ENCODE measurements around the gene ITGB1.
"Not testable (repeated sequence)": the region's sequence is repeated elsewhere in the genome, so short reads cannot be mapped to it uniquely, and the experiment has no call there.

Gene ITGB1

DNA sequence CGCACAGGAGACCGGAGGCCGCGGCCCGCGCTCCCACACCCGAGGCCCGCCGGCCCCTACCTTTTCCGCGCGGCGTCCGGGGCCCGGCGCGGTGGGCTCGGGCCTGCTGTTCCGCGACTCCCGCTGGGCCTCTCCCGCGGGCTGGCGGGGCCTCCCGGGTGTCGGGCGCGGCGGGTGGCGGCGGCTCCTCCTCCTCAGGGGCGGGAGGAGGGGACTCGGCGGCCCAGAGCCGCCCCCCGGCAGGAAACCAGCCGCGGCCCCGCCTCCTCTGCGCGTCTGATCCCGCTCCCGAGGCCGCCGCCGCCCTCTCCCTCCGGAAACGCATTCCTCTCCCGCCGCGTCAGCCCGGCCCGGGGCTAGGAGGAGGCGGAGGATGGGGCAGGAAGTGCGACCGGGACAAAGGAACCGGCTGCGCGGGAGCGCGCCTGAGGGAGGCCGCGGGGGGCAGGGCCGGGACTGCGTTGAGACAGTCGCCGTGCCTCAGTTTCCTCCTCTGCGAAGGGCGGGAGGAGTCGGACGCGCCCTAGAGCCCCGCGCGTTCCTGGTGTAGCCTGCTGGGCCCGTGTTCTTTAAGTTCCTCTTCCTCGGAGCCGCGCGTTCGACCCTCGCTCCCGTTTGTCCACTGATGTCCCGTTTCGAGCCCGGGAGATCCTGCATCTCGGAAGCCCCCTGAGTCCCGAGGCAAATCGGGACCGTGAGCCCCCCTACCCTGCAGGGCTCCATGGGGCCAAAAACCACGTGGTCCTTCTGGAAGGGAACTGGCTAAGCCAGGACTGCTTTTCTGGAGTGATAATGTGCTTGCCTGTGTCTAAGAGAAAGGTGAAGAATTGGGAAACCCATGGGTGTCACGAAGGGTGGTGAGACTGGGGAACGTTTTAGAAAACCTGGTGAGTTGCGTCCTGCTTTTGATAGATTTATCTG is at the start of gene ITGB1:
ITGB1 (minus strand) TSS at position 146 of the 921 bp plus-strand sequence. CDS start 22,672 bp downstream, outside the sequence.
- DNase-seq: peak; percentile 98

DNA sequence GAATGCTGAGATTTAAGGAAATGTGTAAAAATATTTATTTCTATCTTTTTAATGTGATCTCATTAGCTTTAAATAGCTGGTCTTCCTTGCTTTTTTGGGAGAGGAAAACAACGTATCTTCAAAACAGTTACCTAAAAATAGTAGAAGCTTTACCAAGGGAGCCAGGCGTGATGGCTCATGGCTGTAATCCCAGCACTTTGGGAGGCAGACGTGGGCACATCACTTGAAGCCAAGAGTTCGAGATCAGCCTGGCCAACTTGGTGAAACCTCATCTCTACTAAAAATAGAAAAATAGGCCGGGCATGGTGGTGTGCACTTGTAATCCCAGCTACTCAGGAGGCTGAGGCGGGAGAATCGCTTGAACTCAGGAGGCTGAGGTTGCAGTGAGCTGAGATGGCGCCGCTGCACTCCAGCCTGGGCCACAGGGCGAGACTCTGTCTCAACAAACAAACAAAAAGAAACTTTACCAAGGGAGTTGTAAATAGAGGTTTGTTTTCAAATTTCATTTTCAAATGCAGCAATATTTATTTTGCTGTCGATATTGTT is 48.4 kb upstream of the ITGB1 start:
- DNase-seq: no peak

DNA sequence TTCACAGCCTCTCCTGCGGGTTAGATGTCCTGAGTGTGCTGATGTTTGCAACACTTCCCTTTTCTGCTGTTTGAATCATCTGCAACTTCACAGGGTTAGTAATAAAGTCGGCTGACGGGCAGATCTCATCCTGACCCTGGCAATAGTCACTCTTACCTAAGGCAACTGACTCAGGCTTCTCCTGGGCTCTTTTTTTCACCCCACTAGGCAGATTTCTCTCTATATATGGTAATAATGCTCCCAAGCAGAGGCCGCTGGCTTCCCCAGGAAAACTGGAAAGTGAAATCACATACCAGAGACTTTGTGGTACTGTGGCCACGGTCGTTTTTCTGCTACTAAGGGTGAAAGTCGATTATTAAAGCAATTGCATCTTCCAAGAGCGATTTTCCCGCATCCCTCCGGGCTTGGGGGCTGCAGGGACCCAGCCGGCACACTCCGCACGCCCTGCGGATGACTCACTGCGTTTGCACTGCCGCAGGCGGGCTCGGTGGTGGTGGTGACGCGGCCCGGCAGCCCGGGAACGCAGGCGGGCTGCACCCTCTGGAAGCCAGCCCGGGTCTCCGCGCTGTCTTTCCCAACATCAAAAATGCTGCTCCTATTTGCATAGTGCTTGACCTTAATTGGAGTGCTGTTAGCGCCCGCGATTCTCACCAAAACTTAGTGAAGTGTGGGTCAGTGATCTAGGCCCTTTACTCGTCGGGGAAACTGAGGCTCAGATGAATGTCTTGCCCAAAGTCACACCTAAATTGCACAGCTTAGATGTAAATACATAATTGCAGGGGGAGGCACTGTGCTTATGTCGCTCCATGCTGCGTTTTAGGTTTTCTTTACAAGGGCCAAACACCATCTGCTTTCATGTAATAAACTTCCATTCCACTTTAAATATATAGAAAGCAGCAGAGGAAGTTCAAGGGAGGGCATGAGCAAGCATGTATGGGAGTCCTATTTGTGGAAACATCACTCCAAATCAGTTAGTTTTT is 47.6 kb upstream of the ITGB1 start:
- peak; percentile 76 for DNase-seq

DNA sequence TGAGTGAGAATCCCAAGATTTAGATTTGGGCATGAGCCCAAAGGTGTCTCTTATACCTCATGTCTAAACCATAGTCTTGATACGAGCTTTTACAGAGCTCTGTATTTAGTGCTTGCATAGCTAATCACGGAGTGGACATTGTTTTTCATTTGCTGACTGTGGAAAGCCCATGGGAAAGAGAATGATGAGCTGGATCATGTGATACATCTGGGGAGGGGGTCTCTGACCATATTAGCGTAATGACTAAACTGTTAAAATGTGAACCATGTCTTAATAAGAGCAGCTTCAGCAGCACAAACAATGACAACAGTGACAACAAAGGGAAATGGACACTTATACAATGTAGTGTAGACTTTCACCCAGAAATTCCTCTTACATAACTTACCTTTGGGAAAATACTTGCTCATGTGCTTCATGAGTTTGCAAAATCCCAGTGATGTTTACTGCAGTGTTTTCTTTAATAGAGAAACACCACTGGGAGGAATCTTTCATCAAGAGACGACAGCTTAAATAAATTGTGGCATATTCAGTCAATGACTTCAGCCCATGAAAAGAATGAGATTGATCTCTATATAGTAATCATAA is 44.0 kb upstream of the ITGB1 start:
- no peak for DNase-seq

DNA sequence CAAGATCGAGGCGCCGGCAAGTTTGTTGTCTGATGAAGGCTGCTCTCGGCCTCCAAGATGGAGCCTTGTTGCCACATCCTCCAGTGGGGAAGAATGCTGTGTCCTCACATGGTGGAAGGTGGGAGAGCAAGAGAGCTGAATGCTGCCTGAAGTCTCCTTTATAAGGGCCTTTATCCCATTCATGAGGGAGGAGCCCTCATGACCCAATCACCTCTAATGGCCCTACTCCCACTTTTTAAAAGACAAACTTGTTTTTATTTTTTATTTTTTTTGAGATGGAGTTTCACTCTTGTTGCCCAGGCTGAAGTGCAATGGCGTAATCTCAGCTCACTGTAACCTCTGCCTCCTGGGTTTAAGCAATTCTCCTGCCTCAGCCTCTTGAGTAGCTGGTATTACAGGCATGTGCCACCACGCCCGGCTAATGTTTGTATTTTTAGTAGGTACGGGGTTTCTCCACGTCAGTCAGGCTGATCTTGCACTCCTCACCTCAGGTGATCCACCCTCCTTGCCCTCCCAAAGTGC is 40.1 kb upstream of the ITGB1 start:
- DNase-seq: not testable (repeated sequence)

DNA sequence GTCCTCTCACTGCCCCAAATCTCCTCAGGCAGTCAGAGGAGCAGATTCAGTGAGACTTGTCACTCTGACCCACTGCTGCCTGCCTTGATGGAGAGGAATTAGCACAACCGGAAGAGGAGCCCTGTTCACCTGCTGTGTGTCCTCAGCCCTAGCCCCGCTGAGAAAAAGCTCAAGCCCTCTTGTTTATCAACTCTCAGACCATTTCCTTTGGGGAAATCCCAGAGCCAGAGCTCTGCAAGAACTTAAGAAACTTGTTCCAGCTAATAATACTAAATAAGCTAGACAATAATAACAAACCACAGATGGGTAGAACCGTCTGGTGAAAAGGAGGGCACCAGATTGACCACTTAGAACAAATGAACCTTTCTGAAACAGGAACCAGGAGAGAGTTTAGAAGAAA is 37.7 kb upstream of the ITGB1 start:
- DNase-seq: no peak

DNA sequence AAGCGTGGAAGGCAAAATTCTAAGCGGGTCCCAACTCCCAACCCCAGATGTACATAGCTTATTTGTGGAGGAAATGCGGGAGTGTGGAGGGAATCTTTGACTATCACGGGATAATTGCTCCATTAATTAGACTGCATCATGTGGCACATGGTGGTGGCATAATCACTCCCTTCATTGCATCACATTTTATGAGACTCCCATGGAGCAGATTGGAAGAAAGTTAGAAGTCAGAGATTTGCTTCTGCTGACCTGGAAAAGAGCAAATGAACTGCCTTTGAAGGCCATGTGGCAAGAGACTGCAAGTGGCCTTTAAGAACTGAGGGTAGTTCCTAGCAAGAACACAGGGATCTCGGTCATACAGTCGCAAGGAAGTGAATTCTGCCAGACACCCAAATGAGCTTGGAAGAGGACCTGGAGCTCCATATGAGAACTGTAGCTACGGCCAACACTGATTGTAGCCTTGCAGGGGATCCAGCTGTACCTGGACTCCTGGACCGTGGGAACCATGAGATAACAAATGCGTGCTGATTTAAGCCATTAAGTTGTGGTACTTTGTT is 37.1 kb upstream of the ITGB1 start:
- no peak for DNase-seq

DNA sequence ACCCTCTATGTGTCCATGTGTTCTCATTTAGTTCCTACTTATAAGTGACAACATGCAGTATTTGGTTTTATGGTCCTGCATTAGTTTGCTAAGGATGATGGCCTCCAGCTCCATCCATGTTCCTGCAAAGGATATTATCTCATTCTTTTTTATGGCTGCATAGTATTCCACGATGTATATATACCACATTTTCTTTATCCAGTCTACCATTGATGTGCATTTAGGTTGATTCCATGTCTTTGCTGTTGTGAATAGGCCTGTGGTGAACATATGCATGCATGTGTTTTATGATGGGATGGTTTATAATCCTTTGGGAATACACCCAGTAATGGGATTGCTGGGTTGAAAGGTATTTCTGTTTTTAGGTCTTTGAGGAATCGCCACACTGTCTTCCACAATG is 36.6 kb upstream of the ITGB1 start:
- DNase-seq: not testable (repeated sequence)

DNA sequence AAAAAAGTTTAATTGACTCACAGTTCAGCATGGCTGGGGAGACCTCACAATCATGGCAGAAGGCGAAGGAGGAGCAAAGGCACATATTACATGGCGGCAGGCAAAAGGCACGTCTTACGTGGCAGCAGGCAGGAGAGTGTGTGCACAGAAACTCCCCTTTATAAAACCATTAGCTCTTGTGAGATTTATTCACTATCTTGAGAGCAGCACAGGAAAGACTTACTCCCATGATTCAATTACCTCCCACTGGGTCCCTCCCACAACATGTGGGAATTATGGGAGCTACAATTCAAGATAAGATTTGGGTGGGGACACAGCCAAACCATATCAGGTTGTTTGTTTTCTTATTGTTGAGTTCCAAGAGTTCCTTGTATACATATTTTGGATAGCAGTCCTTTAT is 34.3 kb upstream of the ITGB1 start:
- DNase-seq: not testable (repeated sequence)

DNA sequence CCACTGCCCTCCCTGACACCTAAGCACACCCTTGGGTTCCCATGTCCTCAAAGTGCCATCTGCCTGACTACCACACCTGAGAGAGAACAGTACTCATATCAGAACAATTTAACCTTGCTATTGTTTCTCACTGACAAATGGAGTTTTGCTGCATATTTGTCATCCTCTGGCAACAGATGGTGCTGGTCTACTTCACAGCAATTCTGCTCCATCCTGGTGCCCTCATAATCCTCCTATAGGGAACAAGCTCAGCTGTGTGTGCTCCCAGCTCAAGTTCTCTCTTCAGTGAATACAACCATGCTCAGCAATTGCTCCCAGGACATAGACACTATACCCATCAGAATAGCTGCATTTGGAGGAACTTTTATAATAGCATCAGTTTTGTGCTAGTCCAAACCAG is 32.8 kb upstream of the ITGB1 start:
- no peak for DNase-seq

DNA sequence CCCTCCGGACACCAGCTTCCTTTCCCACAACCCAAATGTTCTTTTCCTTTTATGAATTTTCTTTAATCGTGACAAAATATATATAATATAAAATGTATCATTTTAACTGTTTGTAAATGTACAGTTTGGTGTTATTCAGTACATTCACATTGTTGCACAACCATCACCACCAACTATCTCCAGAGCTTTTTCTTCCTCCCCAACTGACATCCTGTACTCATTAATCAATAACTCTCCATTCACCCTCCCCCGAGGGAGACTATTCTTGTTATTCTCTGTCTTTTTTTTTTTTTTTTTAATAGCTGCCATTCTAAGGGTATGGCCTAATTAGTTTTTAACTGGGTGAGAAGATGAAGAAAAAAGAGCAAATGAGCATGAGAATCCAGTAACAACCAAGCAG is 30.6 kb upstream of the ITGB1 start:
- DNase-seq: no peak

DNA sequence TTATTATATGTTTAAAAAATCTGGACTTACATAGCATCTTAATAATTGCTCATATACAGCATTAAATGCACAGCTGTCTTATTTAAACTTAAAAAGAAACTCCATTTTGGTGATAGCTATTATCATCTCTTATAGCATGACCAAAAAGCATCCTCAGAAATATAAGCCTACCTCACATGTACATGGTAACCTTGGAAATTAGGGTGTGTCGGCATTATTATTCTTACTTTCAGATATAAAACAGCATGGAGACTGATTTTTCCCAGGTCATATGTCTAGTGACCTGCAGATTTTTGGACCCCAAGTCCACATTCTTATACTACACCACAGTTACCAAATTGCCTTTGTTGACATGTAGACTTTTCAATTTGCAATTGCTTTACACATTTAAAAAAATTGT is 29.1 kb upstream of the ITGB1 start:
- DNase-seq: no peak

DNA sequence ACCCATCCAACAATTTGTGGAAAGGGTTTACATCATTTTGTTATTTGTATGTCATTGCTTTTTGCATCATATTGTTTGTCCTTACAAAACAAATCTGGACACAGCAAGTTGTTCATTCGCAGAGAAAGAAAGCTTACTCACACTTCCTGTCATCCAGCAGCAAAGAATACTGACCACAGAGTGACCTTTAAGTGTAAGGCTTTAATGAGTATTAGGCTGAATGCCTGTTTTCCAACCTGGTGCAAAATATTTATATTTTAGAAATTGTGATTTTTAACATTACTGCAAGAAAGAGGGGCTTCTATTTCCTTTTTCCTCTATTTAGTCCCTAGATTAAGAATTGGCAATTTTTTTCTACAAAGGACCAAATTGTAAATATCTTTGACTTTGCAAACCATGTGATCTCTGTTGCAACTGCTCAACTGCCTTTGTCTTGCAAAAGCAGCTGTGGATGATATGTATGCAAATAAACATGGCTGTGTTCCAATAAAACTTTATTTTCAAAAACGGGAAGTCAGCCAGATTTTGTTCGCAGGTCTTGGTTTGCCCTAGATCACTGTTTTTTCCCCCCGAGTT is 27.8 kb upstream of the ITGB1 start:
- no peak for DNase-seq

DNA sequence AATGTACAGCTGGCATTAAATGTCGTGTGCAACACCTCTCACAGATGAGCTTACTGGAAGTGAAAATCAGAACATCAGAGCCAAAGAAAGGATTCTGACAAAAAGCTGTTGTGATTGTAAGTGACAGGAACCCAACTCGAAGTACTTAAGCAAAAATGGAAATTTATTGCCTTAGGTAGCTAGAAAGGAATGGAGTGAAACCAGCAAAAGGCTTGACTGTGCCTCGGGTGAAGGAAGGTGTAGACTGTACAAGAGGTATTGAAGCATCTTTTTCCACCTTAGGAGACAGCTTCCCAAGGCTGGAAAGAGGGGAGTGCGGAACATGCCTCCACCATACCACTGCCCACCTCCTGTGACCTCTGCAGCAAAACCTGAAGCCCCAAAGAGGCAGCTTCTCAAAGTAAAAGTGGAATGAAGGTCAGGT is 27.3 kb upstream of the ITGB1 start:
- no peak for DNase-seq

DNA sequence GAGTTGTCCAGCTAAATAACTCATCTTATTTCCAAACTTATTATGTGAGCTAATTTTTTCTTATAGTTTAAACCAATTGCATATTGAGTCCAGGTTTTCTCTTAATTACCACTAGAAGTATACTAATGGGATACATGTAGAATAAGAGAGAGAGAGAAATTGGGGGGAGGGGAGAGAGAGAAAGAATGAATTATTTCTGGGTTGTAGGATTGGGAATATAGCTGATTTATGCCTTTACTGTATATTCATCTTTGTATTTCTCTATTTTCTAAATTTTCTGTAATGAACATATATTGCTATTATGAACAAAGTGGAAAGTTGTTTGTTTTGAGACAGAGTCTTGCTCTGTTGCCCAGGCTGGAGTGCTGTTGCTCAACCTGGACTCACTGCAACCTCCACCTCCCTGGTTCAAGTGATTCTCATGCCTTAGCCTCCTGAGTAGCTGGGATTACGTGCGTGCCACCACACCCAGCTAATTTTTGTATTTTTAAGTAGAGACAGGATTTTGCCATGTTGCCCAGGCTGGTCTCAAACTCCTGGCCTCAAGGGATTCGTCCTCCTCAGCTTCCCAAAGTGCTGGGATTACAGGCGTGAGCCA is 26.1 kb upstream of the ITGB1 start:
- DNase-seq: no peak

DNA sequence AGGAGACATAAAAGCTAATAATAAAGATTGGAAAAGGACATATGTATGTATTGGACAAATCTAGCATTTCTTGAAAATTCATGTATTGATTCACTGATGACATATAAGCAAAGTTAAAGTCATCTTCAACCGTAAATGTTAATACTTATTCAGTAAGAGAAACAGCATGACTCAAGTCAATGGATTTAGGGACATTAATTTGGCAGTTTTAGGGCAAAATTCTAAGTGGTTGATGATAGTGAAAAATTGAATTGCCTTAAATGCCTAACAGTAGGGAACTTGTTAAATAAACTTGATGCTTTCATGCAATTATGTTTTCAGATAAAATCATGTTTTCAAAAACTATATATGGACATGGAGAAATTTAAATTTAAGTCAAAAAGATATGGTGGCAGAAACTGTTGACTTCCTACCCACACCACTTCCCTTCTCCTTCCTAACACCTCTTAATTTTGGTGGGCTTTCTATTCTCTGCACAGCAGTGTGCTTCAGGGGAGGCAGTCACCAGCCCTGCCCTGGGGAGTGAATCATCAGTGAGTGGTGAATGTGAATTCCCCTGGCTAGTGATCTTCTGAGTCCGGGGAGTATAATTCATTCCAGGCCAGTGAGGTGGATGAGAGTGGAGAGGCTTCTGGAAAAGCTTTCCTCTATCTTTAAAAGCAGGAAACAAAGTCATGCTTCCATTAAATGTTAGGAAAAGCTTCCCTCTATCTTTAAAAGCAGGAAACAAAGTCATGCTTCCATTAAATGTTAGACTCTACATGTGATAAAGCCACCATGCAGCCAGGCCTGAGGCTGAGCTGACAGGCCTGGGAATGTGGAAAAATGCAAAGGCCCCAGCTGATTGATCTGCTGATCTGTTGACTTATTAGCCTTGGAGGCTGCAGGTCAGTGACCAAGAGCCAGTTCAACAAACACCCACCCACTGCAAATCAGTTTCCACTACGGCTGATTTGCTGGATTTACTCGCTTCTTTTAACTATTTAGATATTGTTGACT is 25.2 kb upstream of the ITGB1 start:
- DNase-seq: no peak

DNA sequence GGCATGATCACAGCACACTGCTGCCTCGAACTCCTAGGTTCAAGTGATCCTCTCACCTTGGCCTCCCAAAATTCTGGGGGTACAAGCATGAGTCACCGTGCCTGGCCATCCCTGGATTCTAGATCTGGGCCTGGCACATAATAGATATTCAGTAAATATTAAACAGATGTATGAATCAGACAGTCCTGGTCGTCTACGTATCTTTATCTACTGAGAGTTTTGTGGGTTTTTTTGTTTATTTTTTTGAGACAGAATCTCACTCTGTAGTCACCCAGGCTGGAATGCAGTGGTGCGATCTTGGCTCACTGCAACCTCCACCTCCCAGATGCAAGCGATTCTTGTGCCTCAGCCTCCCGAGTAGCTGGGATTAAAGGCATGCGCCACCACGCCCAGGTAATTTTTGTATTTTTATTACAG is 24.3 kb upstream of the ITGB1 start:
- DNase-seq: no peak

DNA sequence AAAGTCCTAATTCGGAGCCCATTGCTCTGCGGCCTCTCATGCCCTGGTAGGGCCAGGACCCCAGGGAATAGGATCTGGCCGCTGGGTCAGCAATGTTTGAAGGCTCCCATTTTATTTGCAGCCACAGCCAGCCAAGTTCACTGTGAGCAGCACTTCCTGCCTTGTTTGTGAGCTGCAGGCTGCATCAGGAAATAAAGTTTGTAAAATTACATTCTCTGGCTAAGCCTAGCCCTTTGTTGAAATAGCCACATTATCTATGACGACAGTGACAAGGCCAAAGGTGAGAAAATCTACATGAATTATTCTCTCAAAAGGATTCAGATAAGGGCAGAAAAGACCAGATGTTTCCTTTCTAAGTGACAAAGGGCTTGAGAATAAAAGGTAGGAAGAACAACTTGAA is 23.7 kb upstream of the ITGB1 start:
- DNase-seq: peak; percentile 40

DNA sequence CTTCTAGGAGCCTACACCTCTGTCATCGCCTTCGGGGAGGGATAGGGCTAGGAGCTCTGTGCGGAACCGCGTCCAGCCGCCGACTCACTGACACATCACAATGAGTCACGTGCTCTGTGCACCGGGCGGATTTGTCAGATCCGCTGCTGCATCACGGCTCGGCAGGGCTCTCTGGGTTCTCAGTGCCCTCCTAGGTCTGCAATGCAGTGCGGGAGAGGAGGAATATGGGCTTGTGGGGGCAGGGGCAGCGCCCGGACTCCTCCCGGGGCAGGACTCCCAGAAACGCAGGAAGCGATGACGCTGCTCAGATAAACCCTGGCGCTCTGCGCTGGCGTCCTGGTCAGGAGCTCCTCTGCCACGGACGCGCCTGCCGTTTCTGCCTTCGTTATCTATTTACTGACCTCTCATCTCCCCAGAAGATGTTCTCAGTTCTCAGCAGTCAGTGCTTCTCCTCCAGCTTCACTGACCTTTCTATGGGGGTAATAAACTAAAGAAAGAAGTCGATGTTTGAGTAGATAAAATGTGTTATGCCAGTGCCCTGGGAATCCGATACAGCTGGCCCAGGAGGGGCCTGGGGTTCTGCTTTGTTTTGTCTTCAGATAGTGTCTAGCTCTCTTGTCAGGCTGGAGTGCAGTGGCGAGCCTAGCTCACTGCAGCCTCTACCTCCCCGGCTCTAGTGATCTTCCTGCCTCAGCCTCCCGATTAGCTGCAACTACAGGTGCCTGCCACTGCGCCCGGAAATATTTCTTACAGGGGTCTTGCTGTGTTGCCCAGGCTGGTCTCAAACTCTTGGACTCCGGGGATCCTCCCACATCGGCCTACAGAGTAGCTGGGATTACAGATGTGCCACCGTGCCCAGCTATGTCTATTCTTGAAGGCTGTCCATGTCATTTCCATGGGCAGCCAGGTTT is 22.8 kb upstream of the ITGB1 start:
- peak; percentile 88 for DNase-seq
